Fibroblast of mammary gland (primary cell): ENCODE measurements around the gene CLK3.

Experiments
- DNase-seq: peaks from one replicate; pipeline ENCODE4 v3.0.0-alpha.2; 2010; ENCODE audit warnings: low read depth
- H3K4me3 ChIP-seq: 2 replicates; pipeline ENCODE4 v1.5.1; 2011; ENCODE audit warnings: low read depth, mild to moderate bottlenecking, low read length, moderate library complexity; ENCODE audit not compliant: control insufficient read depth
- CTCF ChIP-seq: conservative IDR thresholded peaks from 2 replicates; pipeline ENCODE4 v1.5.1; 2011; ENCODE audit warnings: low read depth, low read length, inconsistent platforms; ENCODE audit not compliant: control insufficient read depth, insufficient read depth

The CLK3 gene

GRCh38 chr15:74676801-74677200, 61.2 kb downstream of the CLK3 start:
- TF ChIP-seq CTCF, result no peak
- no peak overlapping the region for H3K4me3 ChIP-seq
- no peak for DNase-seq
